Progenitor cell of endocrine pancreas (in vitro differentiated cells): ENCODE results near the gene GSTM5. TPM values are rescaled to one million over a fixed set of nuclear protein-coding genes. Genes with fewer than 3 reads are reported as not detected.

Source experiments
- DNase-seq: peaks from one replicate; pipeline ENCODE4 v3.0.0; 2021; ENCODE audit warnings: low spot score; ENCODE audit not compliant: unreplicated experiment
- H3K27ac Mint-ChIP-seq: 2 replicates; pipeline ENCODE4 v1.8.0; 2021; ENCODE audit warnings: mild to moderate bottlenecking, moderate library complexity, mixed read lengths
- H3K27me3 Mint-ChIP-seq: 2 replicates; pipeline ENCODE4 v1.8.0; 2021; ENCODE audit warnings: mixed read lengths
- H3K36me3 Mint-ChIP-seq: 2 replicates; pipeline ENCODE4 v1.8.0; 2022; ENCODE audit warnings: mixed read lengths; ENCODE audit not compliant: insufficient read depth
- H3K4me1 Mint-ChIP-seq: 2 replicates; pipeline ENCODE4 v1.8.0; 2021; ENCODE audit warnings: low read depth, mixed read lengths
- H3K4me3 Mint-ChIP-seq: 2 replicates; pipeline ENCODE4 v1.8.0; 2021; ENCODE audit warnings: low read depth, mild to moderate bottlenecking, moderate library complexity, mixed read lengths
- H3K9me3 Mint-ChIP-seq: 2 replicates; pipeline ENCODE4 v1.8.0; 2021; ENCODE audit warnings: low read depth, mixed read lengths
- total RNA-seq: library from RNA; stranded (reverse); gene quantifications from 2 replicates; pipeline ENCODE4 v1.2.1, GENCODE V29; 2021
- TF ChIP-seq, protein P1 (sequence below): fragments of 200-600 bp; sonication (generic); IDR thresholded peaks from one replicate; pipeline ENCODE4 v1.5.0; 2021; ENCODE audit warnings: antibody characterized with exemption, mild to moderate bottlenecking; ENCODE audit not compliant: unreplicated experiment

Gene GSTM5
- total RNA-seq, 1 donor from 2014 or later: 2.8 TPM

DNA sequence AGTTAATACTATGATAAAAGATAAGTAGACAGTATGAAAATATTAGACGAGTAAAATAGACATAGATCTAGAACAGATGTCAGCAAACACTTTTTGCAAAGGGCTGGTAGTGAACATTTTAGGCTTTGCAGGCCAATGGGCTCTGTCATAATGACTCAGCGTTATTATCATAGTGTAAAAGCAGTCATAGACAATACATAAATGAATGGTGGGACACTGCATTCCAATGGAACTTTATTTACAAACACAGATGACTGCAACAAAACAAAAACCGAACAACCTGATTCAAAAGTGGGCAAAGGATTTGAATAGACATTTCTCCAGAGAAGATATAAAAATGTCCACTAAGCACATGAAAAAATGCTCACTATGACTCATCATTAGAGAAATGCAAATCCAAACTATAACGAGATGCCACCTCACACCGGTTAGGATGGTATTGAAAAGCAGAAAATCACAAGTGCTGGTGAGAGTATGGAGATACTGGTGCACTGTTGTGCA is 7.3 kb downstream of the GSTM5 start:
- no peak overlapping the region for H3K27ac Mint-ChIP-seq
- peaks cover 11% of the 10 kb centered on the region for H3K27me3 Mint-ChIP-seq
- H3K4me1 Mint-ChIP-seq: peaks cover 1% of the 10 kb centered on the region
- TF ChIP-seq, protein P1, sequence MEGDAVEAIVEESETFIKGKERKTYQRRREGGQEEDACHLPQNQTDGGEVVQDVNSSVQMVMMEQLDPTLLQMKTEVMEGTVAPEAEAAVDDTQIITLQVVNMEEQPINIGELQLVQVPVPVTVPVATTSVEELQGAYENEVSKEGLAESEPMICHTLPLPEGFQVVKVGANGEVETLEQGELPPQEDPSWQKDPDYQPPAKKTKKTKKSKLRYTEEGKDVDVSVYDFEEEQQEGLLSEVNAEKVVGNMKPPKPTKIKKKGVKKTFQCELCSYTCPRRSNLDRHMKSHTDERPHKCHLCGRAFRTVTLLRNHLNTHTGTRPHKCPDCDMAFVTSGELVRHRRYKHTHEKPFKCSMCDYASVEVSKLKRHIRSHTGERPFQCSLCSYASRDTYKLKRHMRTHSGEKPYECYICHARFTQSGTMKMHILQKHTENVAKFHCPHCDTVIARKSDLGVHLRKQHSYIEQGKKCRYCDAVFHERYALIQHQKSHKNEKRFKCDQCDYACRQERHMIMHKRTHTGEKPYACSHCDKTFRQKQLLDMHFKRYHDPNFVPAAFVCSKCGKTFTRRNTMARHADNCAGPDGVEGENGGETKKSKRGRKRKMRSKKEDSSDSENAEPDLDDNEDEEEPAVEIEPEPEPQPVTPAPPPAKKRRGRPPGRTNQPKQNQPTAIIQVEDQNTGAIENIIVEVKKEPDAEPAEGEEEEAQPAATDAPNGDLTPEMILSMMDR: no peak
- H3K4me3 Mint-ChIP-seq: no peak overlapping the region
- H3K36me3 Mint-ChIP-seq: no peaks in the 10 kb centered on the region
- H3K9me3 Mint-ChIP-seq: peaks cover 4% of the 10 kb centered on the region
- DNase-seq: no peak

DNA sequence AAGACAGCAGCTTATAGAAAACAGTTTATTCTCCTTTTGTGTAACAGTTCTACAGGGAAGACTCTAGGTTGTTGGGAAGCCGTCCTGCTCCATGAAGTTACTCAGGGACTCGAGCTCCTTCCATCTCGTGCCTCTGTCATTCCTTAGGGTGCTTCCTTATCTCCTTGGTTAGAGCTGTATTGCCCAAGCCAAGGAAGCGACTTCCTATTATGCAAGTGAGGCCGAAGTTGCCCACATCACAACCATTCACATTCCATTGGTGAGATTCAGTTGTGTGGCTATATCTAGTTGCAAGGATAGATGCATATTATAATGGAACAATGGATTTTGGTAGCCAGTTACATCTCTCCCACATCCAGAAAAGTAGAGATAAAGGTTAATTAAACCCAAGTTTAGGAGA is 9.0 kb downstream of the GSTM5 start:
- Mint-ChIP-seq H3K9me3 (peaks cover 10% of the 10 kb centered on the region), H3K4me3 (no peak overlapping the region), H3K36me3 (peaks cover 5% of the 10 kb centered on the region), H3K27ac (no peak overlapping the region), H3K27me3 (peaks cover 3% of the 10 kb centered on the region), H3K4me1 (peaks cover 7% of the 10 kb centered on the region)
- TF ChIP-seq, protein P1: no peak
- no peak for DNase-seq

DNA sequence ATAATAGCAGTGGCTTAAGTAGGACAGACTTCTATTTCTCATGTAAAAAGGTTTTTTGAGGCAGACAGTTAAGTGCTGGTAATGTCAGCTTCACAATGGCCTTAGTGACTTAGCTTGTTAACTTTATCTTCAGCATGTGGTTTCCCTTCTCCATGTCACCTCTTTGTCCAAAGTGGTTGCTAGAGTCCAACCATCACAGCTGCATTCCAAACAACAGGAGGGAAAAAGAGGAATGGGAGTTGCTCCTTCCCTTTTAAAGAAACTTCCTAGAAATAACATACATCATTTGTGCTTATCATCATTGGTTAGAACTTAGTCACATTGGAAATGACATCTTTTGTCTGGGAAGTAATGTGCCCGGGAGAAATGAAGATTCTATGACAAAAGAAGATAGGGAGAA is 9.9 kb downstream of the GSTM5 start:
- Mint-ChIP-seq H3K4me1 (peaks cover 8% of the 10 kb centered on the region), H3K9me3 (peaks cover 15% of the 10 kb centered on the region), H3K36me3 (peaks cover 5% of the 10 kb centered on the region), H3K27me3 (peaks cover 3% of the 10 kb centered on the region), H3K4me3 (no peak overlapping the region), H3K27ac (no peak overlapping the region)
- no peak for DNase-seq
- TF ChIP-seq, protein P1: no peak

DNA sequence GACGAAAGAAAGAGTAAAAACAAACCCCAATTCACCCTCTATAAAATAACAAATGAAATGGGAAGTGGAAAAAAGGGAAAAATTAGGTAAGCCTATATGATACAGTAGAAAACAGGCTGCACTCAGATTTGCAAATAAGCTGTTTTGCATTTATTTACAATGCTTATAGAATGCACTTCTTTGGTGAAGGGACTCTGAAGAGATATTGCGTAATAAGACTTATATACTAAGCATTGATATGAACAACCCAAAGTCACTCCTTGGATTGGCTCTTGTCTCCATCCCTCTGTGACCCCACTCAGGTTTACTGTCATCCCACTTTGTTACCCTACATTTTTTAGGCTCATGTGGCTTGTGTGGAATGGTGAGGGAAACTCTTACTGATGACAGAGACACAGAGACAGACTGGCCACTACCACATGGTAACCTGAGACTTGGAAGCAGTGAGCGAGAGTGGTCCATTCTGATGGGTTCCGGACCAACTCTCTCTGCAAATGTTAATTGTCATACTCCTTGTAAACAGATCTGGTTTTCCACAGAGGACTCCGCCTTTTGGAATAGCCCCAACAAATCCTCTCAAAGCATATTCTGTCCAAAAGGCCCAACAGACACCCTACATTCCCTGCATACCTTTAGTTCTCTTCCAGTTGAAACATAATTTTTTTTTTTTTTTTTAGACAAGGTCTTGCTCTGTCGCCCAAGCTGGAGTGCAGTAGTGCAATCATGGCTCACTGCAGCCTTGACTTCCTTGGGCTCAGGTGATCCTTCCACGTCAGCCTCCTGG is 11.0 kb downstream of the GSTM5 start:
- TF ChIP-seq, protein P1: no peak
- Mint-ChIP-seq H3K4me3 (no peak overlapping the region), H3K4me1 (peaks cover 8% of the 10 kb centered on the region), H3K27me3 (no peaks in the 10 kb centered on the region), H3K36me3 (peaks cover 5% of the 10 kb centered on the region), H3K9me3 (peaks cover 18% of the 10 kb centered on the region), H3K27ac (no peak overlapping the region)
- DNase-seq: no peak

DNA sequence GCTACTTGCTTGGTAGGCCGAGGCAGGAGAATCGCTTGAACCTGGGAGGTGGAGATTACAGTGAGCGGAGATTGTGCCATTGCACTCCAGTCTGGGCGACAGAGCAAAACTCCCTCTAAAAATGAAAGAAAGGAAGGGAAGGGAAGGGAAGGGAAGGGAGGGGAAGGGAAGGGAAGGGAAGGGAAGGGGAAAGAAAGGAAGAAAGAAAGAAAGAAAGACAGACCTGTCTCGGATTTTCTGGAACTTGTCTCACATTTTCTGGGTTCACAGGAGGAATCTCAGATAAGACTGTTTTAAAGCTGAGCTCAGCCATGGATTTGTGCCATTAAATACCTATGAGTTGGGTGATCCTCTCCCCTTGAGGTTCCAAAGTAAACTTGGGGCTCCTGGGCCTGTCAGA is 12.9 kb downstream of the GSTM5 start:
- H3K27ac Mint-ChIP-seq: no peak overlapping the region
- peaks cover 12% of the 10 kb centered on the region for H3K4me1 Mint-ChIP-seq
- no peak overlapping the region for H3K4me3 Mint-ChIP-seq
- DNase-seq: no peak
- H3K27me3 Mint-ChIP-seq: no peaks in the 10 kb centered on the region
- peaks cover 18% of the 10 kb centered on the region for H3K9me3 Mint-ChIP-seq
- TF ChIP-seq, protein P1: no peak
- peaks cover 5% of the 10 kb centered on the region for H3K36me3 Mint-ChIP-seq
